GM12874 (cell line): Measurements from ENCODE around the gene C15orf39.

Experiments
- TF ChIP-seq, protein P1 (sequence below): IDR thresholded peaks from 2 replicates; pipeline ENCODE4 v1.5.1; 2011; ENCODE audit warnings: low read depth, mild to moderate bottlenecking, control low read depth, low read length, moderate library complexity; ENCODE audit not compliant: insufficient read depth

C15orf39 gene

DNA sequence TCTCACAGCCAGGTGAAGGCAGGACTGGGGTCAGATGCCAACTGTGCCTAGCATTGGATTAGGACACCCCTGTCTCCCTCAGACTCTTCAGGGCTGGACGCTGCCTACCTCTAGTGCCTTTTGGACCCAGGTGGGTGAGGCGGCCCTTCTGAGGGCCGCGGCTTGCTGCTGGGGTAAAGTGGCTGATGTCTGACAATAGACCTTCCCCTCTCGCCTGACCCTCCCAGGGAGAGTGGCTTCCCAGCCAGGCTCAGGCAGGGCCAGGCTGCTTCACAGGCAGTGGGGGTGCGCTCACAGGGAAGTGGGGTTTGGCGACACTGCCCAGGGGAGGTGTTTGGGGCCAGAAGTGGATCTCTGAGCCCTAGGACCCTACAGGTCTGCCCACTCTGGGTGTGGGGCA is 43.3 kb upstream of the C15orf39 start:
- TF ChIP-seq, protein P1, sequence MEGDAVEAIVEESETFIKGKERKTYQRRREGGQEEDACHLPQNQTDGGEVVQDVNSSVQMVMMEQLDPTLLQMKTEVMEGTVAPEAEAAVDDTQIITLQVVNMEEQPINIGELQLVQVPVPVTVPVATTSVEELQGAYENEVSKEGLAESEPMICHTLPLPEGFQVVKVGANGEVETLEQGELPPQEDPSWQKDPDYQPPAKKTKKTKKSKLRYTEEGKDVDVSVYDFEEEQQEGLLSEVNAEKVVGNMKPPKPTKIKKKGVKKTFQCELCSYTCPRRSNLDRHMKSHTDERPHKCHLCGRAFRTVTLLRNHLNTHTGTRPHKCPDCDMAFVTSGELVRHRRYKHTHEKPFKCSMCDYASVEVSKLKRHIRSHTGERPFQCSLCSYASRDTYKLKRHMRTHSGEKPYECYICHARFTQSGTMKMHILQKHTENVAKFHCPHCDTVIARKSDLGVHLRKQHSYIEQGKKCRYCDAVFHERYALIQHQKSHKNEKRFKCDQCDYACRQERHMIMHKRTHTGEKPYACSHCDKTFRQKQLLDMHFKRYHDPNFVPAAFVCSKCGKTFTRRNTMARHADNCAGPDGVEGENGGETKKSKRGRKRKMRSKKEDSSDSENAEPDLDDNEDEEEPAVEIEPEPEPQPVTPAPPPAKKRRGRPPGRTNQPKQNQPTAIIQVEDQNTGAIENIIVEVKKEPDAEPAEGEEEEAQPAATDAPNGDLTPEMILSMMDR, result no peak

GRCh38 chr15:75159244-75159643 is 42.4 kb upstream of the C15orf39 start:
- TF ChIP-seq, protein P1, result no peak

- TF ChIP-seq, protein P1, result no peak
These were observed 40.4 kb upstream of the C15orf39 start for GRCh38 chr15:75161106-75161916.

- TF ChIP-seq, protein P1, result no peak
These were observed 39.7 kb upstream of the C15orf39 start for GRCh38 chr15:75161917-75162414.

GRCh38 chr15:75163150-75163564 is 38.5 kb upstream of the C15orf39 start:
- TF ChIP-seq, protein P1, result no peak

DNA sequence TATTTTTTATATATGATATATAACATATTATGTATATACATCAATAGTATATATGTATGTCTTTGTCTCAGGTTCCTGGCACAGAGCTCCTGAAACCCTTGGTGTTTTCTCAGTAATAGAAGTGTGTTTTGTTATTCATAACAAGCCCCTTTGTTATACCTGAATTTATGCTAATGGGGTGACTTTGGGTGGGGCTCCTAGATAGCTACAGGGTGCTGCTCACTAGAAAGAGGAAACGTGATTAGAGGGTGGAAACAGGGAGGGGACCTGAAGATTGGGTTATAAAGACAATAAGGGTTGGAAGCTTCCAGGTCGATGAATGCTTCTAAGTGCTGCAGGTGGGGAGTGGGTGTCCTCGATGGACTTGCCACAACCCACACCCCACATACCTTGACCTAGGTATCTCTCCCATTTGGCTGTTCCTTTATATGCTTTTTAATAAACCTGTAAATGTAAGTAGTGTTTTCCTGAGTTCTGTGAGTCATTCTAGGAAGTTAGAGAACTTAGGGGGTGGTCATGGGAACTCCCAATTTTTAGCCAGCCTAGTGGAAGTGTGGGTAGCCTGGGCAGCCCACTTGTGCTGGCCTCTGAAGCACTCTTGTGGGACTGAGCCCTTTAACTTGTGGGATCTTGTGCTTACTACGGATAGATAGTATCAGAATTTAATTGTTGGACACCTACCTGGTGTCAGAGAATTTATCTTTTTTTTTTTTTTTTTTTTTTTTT is 36.9 kb upstream of the C15orf39 start:
- TF ChIP-seq, protein P1, result no peak

DNA sequence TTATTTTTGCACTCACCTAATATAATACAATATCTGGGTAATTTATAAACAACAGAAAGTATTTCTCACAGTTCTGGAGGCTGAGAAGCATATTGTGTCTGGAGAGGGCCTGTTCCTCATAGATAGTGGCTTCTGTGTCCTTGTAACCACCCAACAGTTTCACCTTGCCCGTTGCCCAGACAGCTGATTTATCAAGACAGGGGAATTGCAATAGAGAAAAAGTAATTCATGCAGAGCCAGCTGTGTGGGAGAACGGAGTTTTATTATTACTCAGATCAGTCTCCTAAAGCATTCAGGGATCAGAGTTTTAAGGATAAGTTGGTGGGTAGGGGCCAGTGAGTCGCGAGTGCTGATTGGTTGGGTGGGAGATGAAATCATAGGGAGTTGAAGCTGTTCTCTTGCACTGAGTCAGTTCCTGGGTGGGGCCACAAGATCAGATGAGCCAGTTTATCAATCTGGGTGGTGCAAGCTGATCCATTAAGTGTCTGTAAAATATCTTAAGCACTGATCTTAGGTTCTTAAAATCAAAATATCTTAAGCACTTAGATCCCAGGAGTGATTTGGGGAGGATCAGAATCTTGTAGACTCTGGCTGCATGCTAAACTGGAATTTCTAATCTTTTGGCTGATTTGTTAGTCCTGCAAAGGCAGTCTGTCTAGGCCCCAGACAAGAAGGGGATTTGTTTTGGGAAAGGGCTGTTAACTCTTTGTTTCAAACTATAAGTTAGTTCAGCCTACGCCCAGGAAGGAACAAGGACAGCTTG is 33.9 kb upstream of the C15orf39 start:
- TF ChIP-seq, protein P1, result no peak
